ENCODE results near the gene EEF1G. TPM values are rescaled to one million over a fixed set of nuclear protein-coding genes. Genes with fewer than 3 reads are reported as not detected.

The EEF1G gene
- total and polyA plus RNA-seq, 7 donors, result 1,344 to 2,108 (median 1,779) TPM

- Histone ChIP-seq H3K4me3 (no peak overlapping the region), H3K36me3 (peaks cover 30 to 53% (median 43%) of the 10 kb centered on the region in 4 donors), H3K27ac (no peak overlapping the region), H3K9me3 (no peaks in the 10 kb centered on the region), H3K27me3 (no peaks in the 10 kb centered on the region), H3K4me1 (peaks cover 0 to 44% (median 41%) of the 10 kb centered on the region in 4 donors)
- TF ChIP-seq EP300 (IDR thresholded peaks at IDR 0.05) (no peak), POLR2A (IDR thresholded peaks at IDR 0.05) (no peak), CTCF (IDR thresholded peaks at IDR 0.05) (no peak), POLR2AphosphoS5 (IDR thresholded peaks at IDR 0.05) (no peak)
- intact Hi-C loops (cut with DNase I), result loop anchor here (2.0 kb wide), 1 partner anchor 18 kb away; the partner anchor contains the start of genes EML3 and ROM1
- no peak for DNase-seq
- 91 to 93% methylated on average over 8 of the region's 8 CpGs for WGBS, 2 donors
These were observed 21.4 kb upstream of the EEF1G start for GRCh38 chr11:62595124-62595523.

GRCh38 chr11:62593434-62594044 lies 19.8 kb upstream of the EEF1G start:
- 57 to 59% methylated on average over 13 of the region's 13 CpGs for WGBS, 2 donors
- TF ChIP-seq CTCF (IDR thresholded peaks at IDR 0.05), result peak; percentile 34 to 53 (median 40)
- no peak for TF ChIP-seq POLR2AphosphoS5 (IDR thresholded peaks at IDR 0.05)
- TF ChIP-seq POLR2A (IDR thresholded peaks at IDR 0.05), result no peak
- no peak for TF ChIP-seq EP300 (IDR thresholded peaks at IDR 0.05)
- DNase-seq, result peak; percentile 90
- intact Hi-C loops (cut with DNase I), result loop anchor here (2.0 kb wide), 1 partner anchor 19 kb away; the partner anchor contains the start of genes EML3 and ROM1
- Histone ChIP-seq H3K4me1 (peaks cover 0 to 35% (median 31%) of the 10 kb centered on the region in 4 donors), H3K36me3 (peaks cover 30 to 56% (median 46%) of the 10 kb centered on the region in 4 donors), H3K9me3 (no peaks in the 10 kb centered on the region), H3K27ac (peak overlapping the region; percentile 91 to 97 (median 97)), H3K27me3 (no peaks in the 10 kb centered on the region), H3K4me3 (no peak overlapping the region)

GRCh38 chr11:62592989-62593421 lies 19.3 kb upstream of the EEF1G start:
- no peak overlapping the region for H3K4me3 ChIP-seq
- intact Hi-C loops (cut with DNase I), result no loop called here
- H3K27ac ChIP-seq, result peak overlapping the region; percentile 91 to 97 (median 97)
- H3K27me3 ChIP-seq, result no peaks in the 10 kb centered on the region
- H3K36me3 ChIP-seq, result peaks cover 28 to 56% (median 48%) of the 10 kb centered on the region in 4 donors
- peaks cover 0 to 33% (median 28%) of the 10 kb centered on the region in 4 donors for H3K4me1 ChIP-seq
- no peak for DNase-seq
- 74 to 85% methylated on average over 8 of the region's 8 CpGs for WGBS, 2 donors
- H3K9me3 ChIP-seq, result no peaks in the 10 kb centered on the region
- TF ChIP-seq POLR2A (IDR thresholded peaks at IDR 0.05) (no peak), EP300 (IDR thresholded peaks at IDR 0.05) (no peak), POLR2AphosphoS5 (IDR thresholded peaks at IDR 0.05) (no peak), CTCF (IDR thresholded peaks at IDR 0.05) (no peak)

- TF ChIP-seq POLR2AphosphoS5 (IDR thresholded peaks at IDR 0.05), result no peak
- TF ChIP-seq EP300 (IDR thresholded peaks at IDR 0.05), result no peak
- no peak for TF ChIP-seq CTCF (IDR thresholded peaks at IDR 0.05)
- no peak for TF ChIP-seq POLR2A (IDR thresholded peaks at IDR 0.05)
- H3K36me3 ChIP-seq, result peaks cover 21 to 56% (median 47%) of the 10 kb centered on the region in 4 donors
- peaks cover 0 to 33% (median 28%) of the 10 kb centered on the region in 4 donors for H3K4me1 ChIP-seq
- no peaks in the 10 kb centered on the region for H3K27me3 ChIP-seq
- intact Hi-C loops (cut with DNase I), result no loop called here
- H3K4me3 ChIP-seq, result peak overlapping the region; percentile 57 to 83 (median 71)
- peak overlapping the region; percentile 91 to 97 (median 97) for H3K27ac ChIP-seq
- H3K9me3 ChIP-seq, result no peaks in the 10 kb centered on the region
- no peak for DNase-seq
- 15 to 16% methylated on average over 17 of the region's 17 CpGs for WGBS, 2 donors
These were observed 18.6 kb upstream of the EEF1G start for GRCh38 chr11:62592146-62592815.

Measured in sigmoid colon (tissue), 7 donors.